Ascending aorta (tissue), 2 donors: ENCODE data around the gene GPR26. TPM values are rescaled to one million over a fixed set of nuclear protein-coding genes. Genes with fewer than 3 reads are reported as not detected.

Experiments
- DNase-seq, 2 donors: peaks; one replicate each; pipeline ENCODE4 v3.0.0-alpha.2; 2019; ENCODE audit warnings: low spot score in 2 of 2
- H3K27ac ChIP-seq, 2 donors: fragments of 200-600 bp; sonication (generic); one replicate each; pipeline ENCODE4 v1.5.1; 2016 to 2017; ENCODE audit warnings: mild to moderate bottlenecking in 1 of 2
- H3K27me3 ChIP-seq: fragments of 200-600 bp; sonication (generic); one replicate; pipeline ENCODE4 v1.5.1; 2017
- H3K36me3 ChIP-seq, 2 donors: fragments of 200-600 bp; sonication (generic); one replicate each; pipeline ENCODE4 v1.5.1; 2016
- H3K4me1 ChIP-seq, 2 donors: fragments of 200-600 bp; sonication (generic); one replicate each; pipeline ENCODE4 v1.5.1; 2016 to 2017; ENCODE audit warnings: mild to moderate bottlenecking in 1 of 2
- H3K4me3 ChIP-seq, 2 donors: fragments of 200-600 bp; sonication (generic); one replicate each; pipeline ENCODE4 v1.5.1; 2016 to 2017; ENCODE audit warnings: mild to moderate bottlenecking in 1 of 2
- H3K9me3 ChIP-seq, 2 donors: fragments of 200-600 bp; sonication (generic); one replicate each; pipeline ENCODE4 v1.5.1; 2016
- CTCF ChIP-seq, 3 experiments: fragments of 200-600 bp in 2 of 3; fragments of 450-650 bp in 1 of 3; sonication (generic) in 2 of 3; IDR thresholded peaks; one replicate each; pipeline ENCODE4 v1.5.1; 2016 to 2019; ENCODE audit warnings: antibody characterized with exemption in 3 of 3, mild to moderate bottlenecking in 1 of 3, moderate library complexity in 1 of 3
- intact Hi-C: fragments of 100-400 bp; cut with DNase I; formaldehyde crosslinking; loops from one replicate; pipeline ENCODE4 v1.15.1; 2023
- total RNA-seq: library from RNA; depleted of rRNA; stranded (reverse); fragments of >200 nt; gene quantifications from one replicate; pipeline ENCODE4 v1.1.0, GENCODE V29; 2016

Gene GPR26
- total RNA-seq, 1 donor from 2014 or later: not detected

- DNase-seq: no peak
- Histone ChIP-seq H3K4me3 (no peak overlapping the region), H3K9me3 (no peaks in the 10 kb centered on the region), H3K4me1 (no peaks in the 10 kb centered on the region), H3K36me3 (no peaks in the 10 kb centered on the region), H3K27me3 (no peaks in the 10 kb centered on the region), H3K27ac (no peak overlapping the region)
- TF ChIP-seq CTCF (IDR thresholded peaks at IDR 0.05): no peak
- intact Hi-C loops: no loop called here
Observed at GRCh38 chr10:123706236-123706635, 40.1 kb downstream of the GPR26 start.

- TF ChIP-seq CTCF (IDR thresholded peaks at IDR 0.05): no peak
- no peak for DNase-seq
- no peaks in the 10 kb centered on the region for H3K4me1 ChIP-seq
- intact Hi-C loops: no loop called here
- peaks cover 0 to 6% of the 10 kb centered on the region in 2 donors for H3K36me3 ChIP-seq
- peaks cover 0 to 7% of the 10 kb centered on the region in 2 donors for H3K9me3 ChIP-seq
- H3K27me3 ChIP-seq: no peaks in the 10 kb centered on the region
- no peak overlapping the region for H3K27ac ChIP-seq
- H3K4me3 ChIP-seq: no peak overlapping the region
Observed at GRCh38 chr10:123715546-123715945, 49.4 kb downstream of the GPR26 start.

- no peak overlapping the region for H3K4me3 ChIP-seq
- H3K27me3 ChIP-seq: no peaks in the 10 kb centered on the region
- no peaks in the 10 kb centered on the region for H3K4me1 ChIP-seq
- peaks cover 0 to 7% of the 10 kb centered on the region in 2 donors for H3K9me3 ChIP-seq
- no peak for TF ChIP-seq CTCF (IDR thresholded peaks at IDR 0.05)
- H3K36me3 ChIP-seq: peaks cover 0 to 6% of the 10 kb centered on the region in 2 donors
- no peak overlapping the region for H3K27ac ChIP-seq
- DNase-seq: no peak
- intact Hi-C loops: no loop called here
Observed at GRCh38 chr10:123717336-123717735, 51.2 kb downstream of the GPR26 start.

- Histone ChIP-seq H3K9me3 (peaks cover 0 to 7% of the 10 kb centered on the region in 2 donors), H3K27ac (no peak overlapping the region), H3K4me1 (no peaks in the 10 kb centered on the region), H3K36me3 (peaks cover 0 to 6% of the 10 kb centered on the region in 2 donors), H3K4me3 (no peak overlapping the region), H3K27me3 (no peaks in the 10 kb centered on the region)
- no peak for TF ChIP-seq CTCF (IDR thresholded peaks at IDR 0.05)
- intact Hi-C loops: no loop called here
- no peak for DNase-seq
Observed at GRCh38 chr10:123718544-123719060, 52.4 kb downstream of the GPR26 start.

GRCh38 chr10:123720536-123720935, 54.4 kb downstream of the GPR26 start:
- H3K9me3 ChIP-seq: peaks cover 0 to 7% of the 10 kb centered on the region in 2 donors
- H3K27me3 ChIP-seq: no peaks in the 10 kb centered on the region
- no peak for DNase-seq
- intact Hi-C loops: no loop called here
- H3K4me1 ChIP-seq: no peaks in the 10 kb centered on the region
- no peak overlapping the region for H3K4me3 ChIP-seq
- H3K36me3 ChIP-seq: peaks cover 0 to 6% of the 10 kb centered on the region in 2 donors
- no peak for TF ChIP-seq CTCF (IDR thresholded peaks at IDR 0.05)
- no peak overlapping the region for H3K27ac ChIP-seq
